Measurements from ENCODE around the gene MAGI2. TPM values are rescaled to one million over a fixed set of nuclear protein-coding genes. Genes with fewer than 3 reads are reported as not detected.

MAGI2 gene
- total RNA-seq, 6 experiments from 2014 or later = 7.1 to 9.8 (median 8.5) TPM

- H3K4me1 Mint-ChIP-seq (ENCODE audit: low read depth) = peaks cover 76% of the 10 kb centered on the region
- TF ChIP-seq, protein P1, sequence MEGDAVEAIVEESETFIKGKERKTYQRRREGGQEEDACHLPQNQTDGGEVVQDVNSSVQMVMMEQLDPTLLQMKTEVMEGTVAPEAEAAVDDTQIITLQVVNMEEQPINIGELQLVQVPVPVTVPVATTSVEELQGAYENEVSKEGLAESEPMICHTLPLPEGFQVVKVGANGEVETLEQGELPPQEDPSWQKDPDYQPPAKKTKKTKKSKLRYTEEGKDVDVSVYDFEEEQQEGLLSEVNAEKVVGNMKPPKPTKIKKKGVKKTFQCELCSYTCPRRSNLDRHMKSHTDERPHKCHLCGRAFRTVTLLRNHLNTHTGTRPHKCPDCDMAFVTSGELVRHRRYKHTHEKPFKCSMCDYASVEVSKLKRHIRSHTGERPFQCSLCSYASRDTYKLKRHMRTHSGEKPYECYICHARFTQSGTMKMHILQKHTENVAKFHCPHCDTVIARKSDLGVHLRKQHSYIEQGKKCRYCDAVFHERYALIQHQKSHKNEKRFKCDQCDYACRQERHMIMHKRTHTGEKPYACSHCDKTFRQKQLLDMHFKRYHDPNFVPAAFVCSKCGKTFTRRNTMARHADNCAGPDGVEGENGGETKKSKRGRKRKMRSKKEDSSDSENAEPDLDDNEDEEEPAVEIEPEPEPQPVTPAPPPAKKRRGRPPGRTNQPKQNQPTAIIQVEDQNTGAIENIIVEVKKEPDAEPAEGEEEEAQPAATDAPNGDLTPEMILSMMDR (IDR thresholded peaks at IDR 0.05) = no peak
- H3K27me3 Mint-ChIP-seq (ENCODE audit: insufficient read depth) = peaks cover 3% of the 10 kb centered on the region
- DNase-seq = no peak
- H3K4me3 Mint-ChIP-seq = peak overlapping the region; percentile 95
- H3K27ac Mint-ChIP-seq = peak overlapping the region; percentile 97
- H3K9me3 Mint-ChIP-seq = no peaks in the 10 kb centered on the region
- H3K36me3 Mint-ChIP-seq (ENCODE audit: low read depth) = peaks cover 52% of the 10 kb centered on the region
Measured at GRCh38 chr7:79455173-79455790, 1.8 kb upstream of the MAGI2 start.

DNA sequence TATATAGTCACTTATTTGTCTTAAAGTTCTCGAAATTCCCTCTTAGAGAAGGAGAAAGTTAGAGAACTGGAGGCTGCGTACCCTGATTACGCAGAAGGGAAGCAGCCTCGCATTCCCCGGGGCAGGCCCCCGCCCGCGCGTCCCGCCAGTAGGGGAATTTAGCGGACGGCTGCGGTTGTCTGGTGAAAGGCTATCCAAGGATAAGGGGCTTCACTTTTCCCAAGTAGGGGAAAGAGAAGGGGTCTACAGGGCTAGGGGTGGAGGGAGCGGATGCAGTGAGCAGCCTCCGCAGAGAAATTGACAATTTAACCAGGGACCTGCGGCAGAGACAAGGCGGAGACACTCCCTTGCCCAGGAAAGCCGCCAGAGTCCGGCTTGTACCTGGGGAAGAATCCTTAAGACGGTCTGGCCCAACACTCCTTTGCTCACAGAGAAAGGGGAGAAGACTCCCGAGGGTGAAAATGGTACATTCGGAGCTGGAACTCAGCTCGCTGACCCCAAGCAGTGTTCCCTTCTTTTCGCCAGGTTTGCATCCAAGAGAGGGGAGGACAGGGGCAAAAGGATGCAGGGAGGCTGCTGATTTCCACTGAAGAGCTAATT lies 994 bp upstream of the MAGI2 start:
- Mint-ChIP-seq H3K27ac (peak overlapping the region; percentile 97), H3K9me3 (no peaks in the 10 kb centered on the region), H3K27me3 (ENCODE audit: insufficient read depth) (peaks cover 3% of the 10 kb centered on the region), H3K36me3 (ENCODE audit: low read depth) (peaks cover 44% of the 10 kb centered on the region), H3K4me3 (peak overlapping the region; percentile 95), H3K4me1 (ENCODE audit: low read depth) (peaks cover 76% of the 10 kb centered on the region)
- TF ChIP-seq, protein P1 (IDR thresholded peaks at IDR 0.05) = peak; percentile 35; the same call in 1 of the 2 replicates
- DNase-seq = no peak

DNA sequence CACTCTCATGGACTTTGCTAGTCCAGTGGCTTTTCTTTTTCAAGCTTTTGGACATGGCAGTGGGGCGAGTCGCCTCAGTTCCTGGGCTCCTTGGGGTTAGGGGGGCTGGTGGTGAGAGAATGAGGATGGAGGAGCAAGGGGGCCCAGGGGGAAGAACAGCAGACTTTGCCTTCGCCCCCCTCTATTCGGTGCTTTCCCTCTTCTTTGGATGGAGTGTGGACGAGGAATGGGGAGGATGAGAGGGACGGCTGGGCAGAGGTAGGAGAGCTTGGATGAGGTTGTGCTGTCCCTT lies 255 bp downstream of the MAGI2 start:
- peak overlapping the region; percentile 97 for H3K27ac Mint-ChIP-seq
- no peaks in the 10 kb centered on the region for H3K9me3 Mint-ChIP-seq
- TF ChIP-seq, protein P1 (IDR thresholded peaks at IDR 0.05) = no peak
- H3K27me3 Mint-ChIP-seq (ENCODE audit: insufficient read depth) = peaks cover 3% of the 10 kb centered on the region
- H3K4me3 Mint-ChIP-seq = peak overlapping the region; percentile 95
- H3K36me3 Mint-ChIP-seq (ENCODE audit: low read depth) = peaks cover 38% of the 10 kb centered on the region
- DNase-seq = no peak
- peaks cover 76% of the 10 kb centered on the region for H3K4me1 Mint-ChIP-seq (ENCODE audit: low read depth)

- TF ChIP-seq, protein P1 (IDR thresholded peaks at IDR 0.05) = no peak
Measured at GRCh38 chr7:79452495-79453265, 787 bp downstream of the MAGI2 start.

DNA sequence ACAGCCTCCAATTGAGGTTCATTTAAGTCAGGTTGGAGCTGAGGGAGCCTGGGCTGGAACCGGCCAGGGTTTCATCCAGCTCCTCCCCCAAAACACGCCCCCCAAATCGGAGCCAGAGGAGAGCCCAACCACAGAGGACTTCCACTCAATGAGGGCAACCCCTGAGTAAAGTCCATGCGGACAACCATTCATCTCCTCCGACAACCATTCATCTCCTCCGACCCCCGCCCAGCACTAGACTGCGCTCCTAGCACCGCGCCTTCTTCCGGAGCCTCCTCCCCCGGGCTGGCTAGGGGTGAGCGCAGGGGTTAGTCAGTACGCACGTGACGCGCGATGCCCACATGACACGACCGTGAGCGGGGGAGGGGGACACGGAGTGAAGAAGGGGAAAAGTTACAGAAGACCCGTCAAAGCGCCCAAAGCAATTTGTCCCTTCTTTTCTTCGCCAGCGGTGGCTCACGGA lies 1.4 kb downstream of the MAGI2 start:
- H3K27me3 Mint-ChIP-seq (ENCODE audit: insufficient read depth) = peaks cover 3% of the 10 kb centered on the region
- H3K27ac Mint-ChIP-seq = peak overlapping the region; percentile 97
- peaks cover 27% of the 10 kb centered on the region; the same call in 1 of the 2 replicates for H3K36me3 Mint-ChIP-seq (ENCODE audit: low read depth)
- DNase-seq = peak; percentile 87
- H3K9me3 Mint-ChIP-seq = no peaks in the 10 kb centered on the region
- peak overlapping the region; percentile 95 for H3K4me3 Mint-ChIP-seq
- peaks cover 65% of the 10 kb centered on the region for H3K4me1 Mint-ChIP-seq (ENCODE audit: low read depth)
- TF ChIP-seq, protein P1 (IDR thresholded peaks at IDR 0.05) = no peak

More at GRCh38 chr7:79452495-79453265, 787 bp downstream of the MAGI2 start:
- Mint-ChIP-seq H3K27ac (peak overlapping the region; percentile 97), H3K36me3 (ENCODE audit: low read depth) (peaks cover 33% of the 10 kb centered on the region), H3K27me3 (ENCODE audit: insufficient read depth) (peaks cover 3% of the 10 kb centered on the region), H3K9me3 (no peaks in the 10 kb centered on the region), H3K4me3 (peak overlapping the region; percentile 95), H3K4me1 (ENCODE audit: low read depth) (peaks cover 71% of the 10 kb centered on the region)
- DNase-seq = no peak

Measured in HFFc6 (cell line).